Measurements from ENCODE around the gene ADAMTS7.
"Not testable (repeated sequence)": the region's sequence is repeated elsewhere in the genome, so short reads cannot be mapped to it uniquely, and the experiment has no call there.

DNA sequence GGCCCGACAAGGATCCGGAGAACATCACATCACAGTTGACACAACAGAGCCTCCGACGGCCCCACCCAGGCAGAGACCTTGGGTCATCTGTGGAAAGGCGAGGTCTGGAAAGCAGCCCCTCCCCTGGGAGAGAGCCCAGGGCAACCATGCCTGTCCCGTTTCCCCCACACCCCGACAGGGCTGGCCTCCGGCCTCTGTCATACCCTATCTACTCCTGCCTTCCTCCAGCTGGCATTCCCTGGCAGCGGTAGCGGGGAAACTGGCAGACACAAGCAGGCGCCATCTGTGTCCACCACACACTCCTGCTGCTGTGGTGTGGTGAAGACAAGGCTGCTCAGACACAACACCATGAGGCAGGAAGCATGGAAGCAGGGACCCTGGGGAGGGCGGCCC lies 33.3 kb downstream of the ADAMTS7 start:
- TF ChIP-seq POLR2A, EP300 (IDR thresholded peaks at IDR 0.05): not testable (repeated sequence)
- TF ChIP-seq, protein P1, sequence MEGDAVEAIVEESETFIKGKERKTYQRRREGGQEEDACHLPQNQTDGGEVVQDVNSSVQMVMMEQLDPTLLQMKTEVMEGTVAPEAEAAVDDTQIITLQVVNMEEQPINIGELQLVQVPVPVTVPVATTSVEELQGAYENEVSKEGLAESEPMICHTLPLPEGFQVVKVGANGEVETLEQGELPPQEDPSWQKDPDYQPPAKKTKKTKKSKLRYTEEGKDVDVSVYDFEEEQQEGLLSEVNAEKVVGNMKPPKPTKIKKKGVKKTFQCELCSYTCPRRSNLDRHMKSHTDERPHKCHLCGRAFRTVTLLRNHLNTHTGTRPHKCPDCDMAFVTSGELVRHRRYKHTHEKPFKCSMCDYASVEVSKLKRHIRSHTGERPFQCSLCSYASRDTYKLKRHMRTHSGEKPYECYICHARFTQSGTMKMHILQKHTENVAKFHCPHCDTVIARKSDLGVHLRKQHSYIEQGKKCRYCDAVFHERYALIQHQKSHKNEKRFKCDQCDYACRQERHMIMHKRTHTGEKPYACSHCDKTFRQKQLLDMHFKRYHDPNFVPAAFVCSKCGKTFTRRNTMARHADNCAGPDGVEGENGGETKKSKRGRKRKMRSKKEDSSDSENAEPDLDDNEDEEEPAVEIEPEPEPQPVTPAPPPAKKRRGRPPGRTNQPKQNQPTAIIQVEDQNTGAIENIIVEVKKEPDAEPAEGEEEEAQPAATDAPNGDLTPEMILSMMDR (IDR thresholded peaks at IDR 0.05): not testable (repeated sequence)
